MM.1S (cell line): ENCODE measurements around the gene RNF14.

ENCODE experiments used
- CTCF ChIP-seq: fragments of 300-600 bp; sonication (generic); IDR thresholded peaks from 2 replicates; pipeline ENCODE4 v1.5.1; 2016; ENCODE audit warnings: antibody characterized with exemption, low read length, mixed read lengths
- EZH2 ChIP-seq: fragments of 300-600 bp; sonication (generic); optimal IDR thresholded peaks from 2 replicates; pipeline ENCODE3; 2017; ENCODE audit warnings: low read depth, mild to moderate bottlenecking, antibody characterized with exemption, low read length, mixed read lengths

- no peak for TF ChIP-seq CTCF
- TF ChIP-seq EZH2 = no peak
Observed at GRCh38 chr5:141976176-141976575, 7.3 kb downstream of the RNF14 start.
